Heart left ventricle (tissue), 13 donors: Measurements from ENCODE around the gene YIPF2.
"Not testable (repeated sequence)": the region's sequence is repeated elsewhere in the genome, so short reads cannot be mapped to it uniquely, and the experiment has no call there.

ENCODE experiments used
- POLR2A ChIP-seq, 2 donors: fragments of 450-650 bp; IDR thresholded peaks; one replicate each; pipeline ENCODE4 v1.6.1; 2017; ENCODE audit warnings: antibody characterized with exemption in 2 of 2, mild to moderate bottlenecking in 2 of 2, moderate library complexity in 2 of 2
- TF ChIP-seq, protein P1 (sequence below), 12 donors: fragments of 200-600 bp; sonication (generic) in 4 of 12; IDR thresholded peaks; one replicate each; pipeline versions ENCODE4 v1.5.0 to v1.8.0; 2018 to 2022; ENCODE audit warnings: antibody characterized with exemption in 12 of 12, mild to moderate bottlenecking in 5 of 12
- donor health status: ischemic (EF 13 %, LVEDD 7.1; RV severe dilation, severe dysfunction).
- donor health status: DM: no; HTN: yes; CAD: no.
- donor health status: DM: no; HTN: no; CAD: no.
- donor health status: ischemic (EF 25% LVEDD 6.9; RV normal size, moderate dysfunction).
- donor health status: ischemic (EF 25% LVEDD 5.7; RV mildly dilated, moderate dysfunction).
- donor health status: ischemic (EF 35%, LVEDD 5.7; RV mildly dilated, moderate dysfunction).
- donor health status: nonischemic (EF 11% LVEDD 7.7; RV severe dilation, severe dysfunction).
- donor health status: DM: yes; HTN: yes; CAD: no.
- donor health status: PGD.
- donor health status: ischemic (EF 29% LVEDD 5.4; RV normal size, mild dysfunction).
- donor health status: nonischemic (EF 23%, LVEDD 6.1; RV moderate dilation, normal function).

DNA sequence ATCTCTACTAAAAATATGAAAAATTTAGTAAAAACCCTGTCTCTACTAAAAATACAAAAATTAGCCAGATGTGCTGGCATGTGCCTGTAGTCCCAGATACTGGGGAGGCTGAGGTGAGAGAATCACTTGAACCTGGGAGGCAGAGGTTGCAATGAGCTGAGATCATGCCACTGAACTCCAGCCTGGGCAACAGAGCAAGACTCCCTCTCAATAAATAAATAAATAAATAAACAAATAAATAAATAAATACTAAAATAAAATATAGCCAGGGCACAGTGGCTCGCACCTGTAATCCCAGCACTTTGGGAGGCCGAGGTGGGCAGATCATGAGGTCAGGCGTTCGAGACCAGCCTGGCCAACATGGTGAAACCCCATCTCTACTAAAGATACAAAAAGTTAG lies 15.0 kb upstream of the YIPF2 start:
- not testable (repeated sequence) for TF ChIP-seq POLR2A (IDR thresholded peaks at IDR 0.05)
- TF ChIP-seq, protein P1, sequence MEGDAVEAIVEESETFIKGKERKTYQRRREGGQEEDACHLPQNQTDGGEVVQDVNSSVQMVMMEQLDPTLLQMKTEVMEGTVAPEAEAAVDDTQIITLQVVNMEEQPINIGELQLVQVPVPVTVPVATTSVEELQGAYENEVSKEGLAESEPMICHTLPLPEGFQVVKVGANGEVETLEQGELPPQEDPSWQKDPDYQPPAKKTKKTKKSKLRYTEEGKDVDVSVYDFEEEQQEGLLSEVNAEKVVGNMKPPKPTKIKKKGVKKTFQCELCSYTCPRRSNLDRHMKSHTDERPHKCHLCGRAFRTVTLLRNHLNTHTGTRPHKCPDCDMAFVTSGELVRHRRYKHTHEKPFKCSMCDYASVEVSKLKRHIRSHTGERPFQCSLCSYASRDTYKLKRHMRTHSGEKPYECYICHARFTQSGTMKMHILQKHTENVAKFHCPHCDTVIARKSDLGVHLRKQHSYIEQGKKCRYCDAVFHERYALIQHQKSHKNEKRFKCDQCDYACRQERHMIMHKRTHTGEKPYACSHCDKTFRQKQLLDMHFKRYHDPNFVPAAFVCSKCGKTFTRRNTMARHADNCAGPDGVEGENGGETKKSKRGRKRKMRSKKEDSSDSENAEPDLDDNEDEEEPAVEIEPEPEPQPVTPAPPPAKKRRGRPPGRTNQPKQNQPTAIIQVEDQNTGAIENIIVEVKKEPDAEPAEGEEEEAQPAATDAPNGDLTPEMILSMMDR (IDR thresholded peaks at IDR 0.05), result not testable (repeated sequence)
